ENCODE results near the gene VPS51. TPM values are rescaled to one million over a fixed set of nuclear protein-coding genes. Genes with fewer than 3 reads are reported as not detected.
A peak's percentile ranks its signal among the peaks of the same experiment; 100 is the strongest.

The VPS51 gene
- total RNA-seq, 4 donors from 2014 or later = 204 to 298 (median 224) TPM

DNA sequence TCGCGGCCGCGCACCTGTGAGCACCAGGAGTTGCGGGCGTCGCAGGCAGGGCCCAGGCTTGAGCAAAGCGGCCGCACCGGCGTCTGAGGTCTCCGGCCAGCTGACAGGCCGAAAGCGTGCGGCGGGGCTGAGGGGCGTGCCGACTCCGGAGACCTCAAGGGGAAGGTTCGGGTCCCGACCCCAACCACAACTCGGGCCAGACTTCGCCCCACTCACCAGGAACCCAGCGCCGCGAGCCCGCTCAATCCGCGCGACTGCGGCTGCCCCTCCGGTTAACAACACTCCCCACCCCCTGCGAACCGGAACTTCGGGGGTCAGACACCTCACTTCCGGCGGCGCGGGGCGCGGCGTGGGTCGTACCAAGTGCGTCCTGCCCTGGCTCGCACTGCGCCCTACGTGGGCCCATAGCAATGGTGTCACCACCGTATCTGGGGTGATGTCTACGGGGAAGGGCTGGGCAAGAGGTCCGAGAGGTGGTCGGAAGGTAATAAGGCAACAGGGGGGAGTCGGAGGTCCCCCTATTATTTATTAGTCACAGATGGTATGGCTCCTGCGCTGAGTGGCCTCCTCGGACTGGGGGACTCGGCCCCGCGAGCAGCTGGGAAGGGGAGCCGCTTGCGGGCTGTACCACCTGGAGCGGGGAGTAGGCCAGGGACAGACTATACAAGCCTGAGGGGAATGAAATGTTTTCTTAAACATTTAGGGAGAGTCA is 38.4 kb downstream of the VPS51 start, which contains the start of gene SYVN1:
Gene SYVN1 (minus strand): TSS at position 280 of the 712 bp plus-strand sequence. CDS start 918 bp downstream, outside the sequence.
- H3K36me3 ChIP-seq = peaks cover 28 to 37% (median 30%) of the 10 kb centered on the region in 3 donors
- peak within 1 kb of the TSS; percentile 97 to 99 (median 98) for H3K27ac ChIP-seq
- DNase-seq = peak; percentile 70
- WGBS, 2 donors = 0 to 1% methylated on average over 16 to 26 of the region's 60 CpGs
- TF ChIP-seq POLR2A (IDR thresholded peaks at IDR 0.05) = peak in 3 of 4 donors; percentile 89 to 98 (median 96)
- TF ChIP-seq, protein P1, sequence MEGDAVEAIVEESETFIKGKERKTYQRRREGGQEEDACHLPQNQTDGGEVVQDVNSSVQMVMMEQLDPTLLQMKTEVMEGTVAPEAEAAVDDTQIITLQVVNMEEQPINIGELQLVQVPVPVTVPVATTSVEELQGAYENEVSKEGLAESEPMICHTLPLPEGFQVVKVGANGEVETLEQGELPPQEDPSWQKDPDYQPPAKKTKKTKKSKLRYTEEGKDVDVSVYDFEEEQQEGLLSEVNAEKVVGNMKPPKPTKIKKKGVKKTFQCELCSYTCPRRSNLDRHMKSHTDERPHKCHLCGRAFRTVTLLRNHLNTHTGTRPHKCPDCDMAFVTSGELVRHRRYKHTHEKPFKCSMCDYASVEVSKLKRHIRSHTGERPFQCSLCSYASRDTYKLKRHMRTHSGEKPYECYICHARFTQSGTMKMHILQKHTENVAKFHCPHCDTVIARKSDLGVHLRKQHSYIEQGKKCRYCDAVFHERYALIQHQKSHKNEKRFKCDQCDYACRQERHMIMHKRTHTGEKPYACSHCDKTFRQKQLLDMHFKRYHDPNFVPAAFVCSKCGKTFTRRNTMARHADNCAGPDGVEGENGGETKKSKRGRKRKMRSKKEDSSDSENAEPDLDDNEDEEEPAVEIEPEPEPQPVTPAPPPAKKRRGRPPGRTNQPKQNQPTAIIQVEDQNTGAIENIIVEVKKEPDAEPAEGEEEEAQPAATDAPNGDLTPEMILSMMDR (IDR thresholded peaks at IDR 0.05) = peak in 2 of 6 experiments; percentile 4 to 8
- no peaks in the 10 kb centered on the region for H3K9me3 ChIP-seq
- intact Hi-C loops (cut with DNase I) = no loop called here
- peaks cover 22 to 66% (median 23%) of the 10 kb centered on the region in 3 donors for H3K4me1 ChIP-seq
- peak within 1 kb of the TSS; percentile 67 to 84 (median 76) for H3K4me3 ChIP-seq
- no peaks in the 10 kb centered on the region for H3K27me3 ChIP-seq

DNA sequence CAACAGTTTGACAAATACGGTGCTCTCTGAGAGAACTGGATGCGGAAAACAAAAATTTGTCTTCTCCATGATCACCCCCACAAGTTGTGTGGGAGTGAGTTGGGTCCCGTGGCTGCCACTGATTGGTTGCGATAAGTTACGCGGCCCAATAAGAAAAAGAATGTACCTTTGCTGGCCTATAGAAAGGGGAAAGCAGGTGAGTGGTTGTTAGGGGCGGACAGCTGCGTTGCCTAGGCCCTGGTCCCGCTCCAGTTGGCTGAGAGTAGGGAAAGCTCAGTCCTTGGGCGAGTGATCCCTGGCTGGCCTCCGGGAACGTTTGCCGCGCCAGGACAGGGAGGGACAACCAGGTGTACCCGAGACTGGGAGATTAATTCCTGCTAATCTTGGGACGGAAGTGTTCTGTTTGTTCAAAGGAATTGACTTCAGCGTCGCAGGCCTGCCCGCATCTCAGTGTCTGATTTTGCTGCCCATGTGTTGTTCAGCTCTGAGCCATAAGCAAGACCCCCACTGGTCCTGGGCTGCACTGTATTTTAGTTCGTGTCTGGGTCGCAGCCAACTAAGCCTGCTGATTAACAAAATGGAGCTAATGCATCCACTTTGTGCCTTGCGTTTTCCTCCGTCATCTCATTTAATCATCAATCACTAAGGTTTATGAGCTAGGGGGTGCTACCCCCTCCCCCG is 39.1 kb downstream of the VPS51 start:
- 1 to 6% methylated on average over 12 to 23 of the region's 24 CpGs for WGBS, 2 donors
- TF ChIP-seq POLR2A (IDR thresholded peaks at IDR 0.05) = peak in 1 of 4 donors; percentile 67
- TF ChIP-seq, protein P1 (IDR thresholded peaks at IDR 0.05) = peak in 1 of 6 experiments; percentile 10
- Histone ChIP-seq H3K4me1 (peaks cover 22 to 67% (median 23%) of the 10 kb centered on the region in 3 donors), H3K27me3 (no peaks in the 10 kb centered on the region), H3K4me3 (peak overlapping the region; percentile 67 to 84 (median 76)), H3K9me3 (no peaks in the 10 kb centered on the region), H3K27ac (peak overlapping the region; percentile 97 to 99 (median 98)), H3K36me3 (peaks cover 21 to 30% (median 25%) of the 10 kb centered on the region in 3 donors)
- no peak for DNase-seq
- intact Hi-C loops (cut with DNase I) = no loop called here

DNA sequence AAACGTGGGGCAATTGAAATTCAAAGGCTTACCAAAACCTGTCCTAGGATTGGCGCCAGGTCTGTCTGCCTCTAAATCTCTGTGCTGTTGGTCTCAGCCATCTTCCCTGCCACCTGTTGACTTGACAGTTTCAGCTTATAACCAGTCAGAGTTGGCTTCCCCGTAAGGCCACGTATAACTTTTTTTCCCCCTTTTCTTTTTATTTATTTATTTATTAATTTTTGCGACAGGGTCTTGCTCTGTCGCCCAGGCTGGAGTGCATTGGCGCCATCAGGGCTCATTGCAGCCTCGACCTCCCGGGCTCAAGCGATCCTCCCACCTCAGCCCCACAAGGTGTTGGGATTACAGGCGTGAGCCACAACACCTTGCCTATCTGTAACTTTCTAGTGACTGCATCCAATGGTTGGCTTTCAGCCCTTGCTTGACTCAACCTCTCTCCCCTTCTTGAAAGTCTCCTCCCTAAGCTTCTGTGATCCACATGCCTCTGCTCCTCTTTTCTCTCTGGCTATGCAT is 39.7 kb downstream of the VPS51 start:
- Histone ChIP-seq H3K4me1 (peaks cover 22 to 67% (median 23%) of the 10 kb centered on the region in 3 donors), H3K27ac (peak overlapping the region; percentile 97 to 99 (median 98)), H3K9me3 (no peaks in the 10 kb centered on the region), H3K27me3 (no peaks in the 10 kb centered on the region), H3K4me3 (peak overlapping the region in 3 of 4 donors; percentile 72 to 84 (median 80)), H3K36me3 (peaks cover 15 to 24% (median 19%) of the 10 kb centered on the region in 3 donors)
- TF ChIP-seq POLR2A (IDR thresholded peaks at IDR 0.05) = no peak
- TF ChIP-seq, protein P1 (IDR thresholded peaks at IDR 0.05) = no peak
- intact Hi-C loops (cut with DNase I) = no loop called here
- no peak for DNase-seq
- 45 to 63% methylated on average over 11 of the region's 11 CpGs for WGBS, 2 donors

DNA sequence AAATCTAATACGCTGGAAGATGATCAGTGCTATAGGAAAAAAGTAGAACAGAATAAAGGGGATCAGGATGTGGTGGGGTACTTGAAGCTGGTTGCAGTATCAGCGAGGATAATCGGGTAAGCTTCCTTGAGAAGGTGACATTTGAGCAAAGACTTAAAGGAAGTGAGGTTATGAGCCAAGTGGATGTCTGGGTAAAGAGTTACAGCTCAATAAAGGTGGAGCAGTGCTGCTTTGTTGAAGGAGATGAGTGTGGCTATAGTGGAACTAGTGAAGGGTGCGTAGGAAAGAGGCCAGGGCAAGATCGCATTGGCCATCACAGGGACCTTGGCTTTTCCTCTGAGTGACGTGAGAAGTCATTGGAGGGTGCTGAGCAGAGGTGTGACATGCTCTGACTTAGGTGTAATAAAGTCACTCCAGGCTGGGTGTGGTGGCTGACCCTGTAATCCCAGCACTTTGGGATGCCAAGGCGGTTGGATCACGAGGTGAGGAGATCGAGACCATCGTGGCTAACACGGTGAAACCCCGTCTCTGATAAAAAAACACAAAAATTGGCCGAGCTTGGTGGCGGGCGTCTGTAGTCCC is 40.6 kb downstream of the VPS51 start:
- TF ChIP-seq, protein P1 (IDR thresholded peaks at IDR 0.05) = no peak
- no peak for TF ChIP-seq POLR2A (IDR thresholded peaks at IDR 0.05)
- peak overlapping the region in 2 of 4 donors; percentile 99 for H3K27ac ChIP-seq
- H3K36me3 ChIP-seq = peaks cover 6 to 15% (median 12%) of the 10 kb centered on the region in 3 donors
- no peaks in the 10 kb centered on the region for H3K27me3 ChIP-seq
- H3K4me3 ChIP-seq = no peak overlapping the region
- WGBS, 2 donors = 79 to 91% methylated on average over 15 of the region's 15 CpGs
- peaks cover 22 to 67% (median 23%) of the 10 kb centered on the region in 3 donors for H3K4me1 ChIP-seq
- intact Hi-C loops (cut with DNase I) = no loop called here
- H3K9me3 ChIP-seq = no peaks in the 10 kb centered on the region
- DNase-seq = no peak

Data from esophagus squamous epithelium (tissue), 5 donors.